ENCODE measurements around the gene PIK3AP1. TPM values are rescaled to one million over a fixed set of nuclear protein-coding genes. Genes with fewer than 3 reads are reported as not detected.

The PIK3AP1 gene
- total RNA-seq, 4 donors from 2014 or later: 1.7 to 10.6 (median 8.4) TPM

GRCh38 chr10:96714031-96714590, 6.2 kb downstream of the PIK3AP1 start:
- Histone ChIP-seq H3K36me3 (no peaks in the 10 kb centered on the region), H3K27me3 (no peaks in the 10 kb centered on the region), H3K9me3 (no peaks in the 10 kb centered on the region), H3K27ac (no peak overlapping the region), H3K4me3 (no peak overlapping the region), H3K4me1 (no peaks in the 10 kb centered on the region)
- intact Hi-C loops (cut with DNase I; ENCODE audit: low total_unique reads): no loop called here
- no peak for DNase-seq
- TF ChIP-seq POLR2A (IDR thresholded peaks at IDR 0.05): no peak
- no peak for TF ChIP-seq CTCF (IDR thresholded peaks at IDR 0.05)

GRCh38 chr10:96712662-96713271, 7.5 kb downstream of the PIK3AP1 start:
- no peak for DNase-seq
- no peak overlapping the region for H3K4me3 ChIP-seq
- TF ChIP-seq CTCF (IDR thresholded peaks at IDR 0.05) (no peak), POLR2A (IDR thresholded peaks at IDR 0.05) (no peak)
- no peak overlapping the region for H3K27ac ChIP-seq
- H3K9me3 ChIP-seq: no peaks in the 10 kb centered on the region
- no peaks in the 10 kb centered on the region for H3K4me1 ChIP-seq
- intact Hi-C loops (cut with DNase I; ENCODE audit: low total_unique reads): no loop called here
- no peaks in the 10 kb centered on the region for H3K27me3 ChIP-seq
- H3K36me3 ChIP-seq: no peaks in the 10 kb centered on the region

- TF ChIP-seq CTCF (IDR thresholded peaks at IDR 0.05): no peak
- TF ChIP-seq POLR2A (IDR thresholded peaks at IDR 0.05): no peak
These were observed 9.1 kb downstream of the PIK3AP1 start for GRCh38 chr10:96711048-96711728.

GRCh38 chr10:96709525-96709924, 10.8 kb downstream of the PIK3AP1 start:
- Histone ChIP-seq H3K4me3 (no peak overlapping the region), H3K9me3 (no peaks in the 10 kb centered on the region), H3K4me1 (no peaks in the 10 kb centered on the region), H3K36me3 (no peaks in the 10 kb centered on the region), H3K27ac (no peak overlapping the region), H3K27me3 (no peaks in the 10 kb centered on the region)
- intact Hi-C loops (cut with DNase I; ENCODE audit: low total_unique reads): no loop called here
- TF ChIP-seq POLR2A (IDR thresholded peaks at IDR 0.05) (no peak), CTCF (IDR thresholded peaks at IDR 0.05) (no peak)
- no peak for DNase-seq

More at GRCh38 chr10:96711048-96711728, 9.1 kb downstream of the PIK3AP1 start:
- no peak for DNase-seq
- Histone ChIP-seq H3K4me3 (no peak overlapping the region), H3K27me3 (no peaks in the 10 kb centered on the region), H3K27ac (no peak overlapping the region), H3K9me3 (no peaks in the 10 kb centered on the region), H3K36me3 (no peaks in the 10 kb centered on the region), H3K4me1 (no peaks in the 10 kb centered on the region)
- intact Hi-C loops (cut with DNase I; ENCODE audit: low total_unique reads): no loop called here

- Histone ChIP-seq H3K4me3 (no peak overlapping the region), H3K27ac (no peak overlapping the region), H3K27me3 (no peaks in the 10 kb centered on the region), H3K4me1 (no peaks in the 10 kb centered on the region), H3K36me3 (no peaks in the 10 kb centered on the region), H3K9me3 (no peaks in the 10 kb centered on the region)
- no peak for TF ChIP-seq POLR2A (IDR thresholded peaks at IDR 0.05)
- intact Hi-C loops (cut with DNase I; ENCODE audit: low total_unique reads): no loop called here
- DNase-seq: no peak
These were observed 11.3 kb downstream of the PIK3AP1 start for GRCh38 chr10:96708996-96709395.

All from uterus (tissue), 4 donors.